Tibial nerve (tissue), 4 donors: Measurements from ENCODE around the gene RANBP9. TPM values are rescaled to one million over a fixed set of nuclear protein-coding genes. Genes with fewer than 3 reads are reported as not detected.

ENCODE experiments used
- DNase-seq, 2 donors: peaks; one replicate each; pipeline ENCODE4 v3.0.0-alpha.2; 2019; ENCODE audit warnings: low spot score in 2 of 2
- H3K27ac ChIP-seq, 4 donors: fragments of 200-600 bp; sonication (generic) in 3 of 4; one replicate each; pipeline ENCODE4 v1.5.1; 2017 to 2019; ENCODE audit warnings: mild to moderate bottlenecking in 1 of 4
- H3K27me3 ChIP-seq, 2 donors: fragments of 200-600 bp; sonication (generic) in 1 of 2; one replicate each; pipeline versions ENCODE4 v1.5.1 to v1.6.0; 2017 to 2019
- H3K36me3 ChIP-seq, 3 donors: fragments of 200-600 bp; sonication (generic); one replicate each; pipeline ENCODE4 v1.5.1; 2018 to 2019
- H3K4me1 ChIP-seq, 4 donors: fragments of 200-600 bp; sonication (generic) in 3 of 4; one replicate each; pipeline ENCODE4 v1.5.1; 2017 to 2019
- H3K4me3 ChIP-seq, 4 donors: fragments of 200-600 bp; sonication (generic) in 3 of 4; one replicate each; pipeline ENCODE4 v1.5.1; 2017 to 2019; ENCODE audit warnings: mild to moderate bottlenecking in 1 of 4, moderate library complexity in 1 of 4
- H3K9me3 ChIP-seq, 4 donors: fragments of 200-600 bp; sonication (generic) in 3 of 4; one replicate each; pipeline ENCODE4 v1.5.1; 2017 to 2019
- EP300 ChIP-seq, 2 donors: sonication (generic); formaldehyde crosslinking; IDR thresholded peaks; one replicate each; pipeline ENCODE4 v1.6.1; 2017; ENCODE audit warnings: antibody characterized with exemption in 2 of 2, mild to moderate bottlenecking in 1 of 2
- POLR2A ChIP-seq, 2 donors: fragments of 450-650 bp; IDR thresholded peaks; one replicate each; pipeline ENCODE4 v1.6.1; 2017; ENCODE audit warnings: antibody characterized with exemption in 2 of 2, mild to moderate bottlenecking in 2 of 2, moderate library complexity in 2 of 2
- WGBS, 2 donors: methylation state at CpG; one replicate each; pipeline ENCODE4 v1.1.5; 2018; 5-methylcytosine and 5-hydroxymethylcytosine counted together
- total RNA-seq, 4 donors: library from RNA; depleted of rRNA; stranded (reverse); fragments of >200 nt; gene quantifications; one replicate each; pipeline ENCODE4 v1.1.0, GENCODE V29; 2016
- TF ChIP-seq, protein P1 (sequence below), 5 experiments: fragments of 200-600 bp in 3 of 5; fragments of 450-650 bp in 2 of 5; sonication (generic) in 3 of 5; IDR thresholded peaks; one replicate each; pipeline ENCODE4 v1.5.1; 2016 to 2019; ENCODE audit warnings: antibody characterized with exemption in 5 of 5, mild to moderate bottlenecking in 3 of 5, moderate library complexity in 2 of 5

The RANBP9 gene
- total RNA-seq, 4 donors from 2014 or later, result 28.5 to 38.4 (median 37.7) TPM

DNA sequence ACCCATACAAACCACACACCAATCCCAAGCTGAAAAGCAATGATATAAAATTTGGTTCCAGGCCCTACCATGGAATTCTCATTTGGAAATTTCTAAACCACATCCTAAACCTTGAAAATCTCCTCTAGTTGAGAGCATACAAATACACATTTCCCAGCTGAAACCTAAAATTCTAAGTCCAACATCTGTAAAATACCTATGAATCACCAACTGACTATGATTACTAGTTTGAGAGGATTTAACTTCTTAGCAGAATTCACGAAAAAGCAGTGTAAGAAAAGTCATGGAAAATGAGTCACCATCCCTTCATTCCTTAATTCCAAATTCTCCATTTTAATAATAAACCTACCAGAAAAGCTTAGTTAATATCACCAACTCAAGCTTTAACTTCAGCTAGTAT is 15.4 kb downstream of the RANBP9 start:
- Histone ChIP-seq H3K4me1 (peaks cover 0 to 44% (median 0%) of the 10 kb centered on the region in 4 donors), H3K27ac (no peak overlapping the region)
- no peak for DNase-seq

DNA sequence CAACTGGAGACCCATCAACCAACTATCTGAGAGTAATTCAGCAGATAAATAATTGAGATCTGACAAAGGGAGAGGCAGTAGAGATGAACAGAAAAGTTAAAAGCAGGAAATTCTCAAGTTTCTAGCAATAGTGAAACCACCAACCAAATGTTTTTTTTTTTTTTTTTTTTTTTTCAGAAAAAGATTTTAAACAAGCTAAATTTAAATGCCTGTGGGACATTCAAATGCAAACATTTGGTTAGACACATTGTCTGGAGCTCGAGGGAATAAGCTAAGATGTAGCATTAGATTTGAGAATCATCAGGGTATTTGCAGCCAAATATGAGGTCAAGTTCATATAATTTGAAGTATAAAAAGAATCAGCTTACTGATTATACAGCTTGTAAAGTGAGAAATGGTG is 16.4 kb downstream of the RANBP9 start:
- Histone ChIP-seq H3K36me3 (peaks cover 0 to 5% (median 0%) of the 10 kb centered on the region in 3 donors), H3K4me1 (peaks cover 0 to 53% (median 0%) of the 10 kb centered on the region in 4 donors), H3K27ac (peak overlapping the region in 1 of 4 donors; percentile 6), H3K9me3 (no peaks in the 10 kb centered on the region), H3K4me3 (no peak overlapping the region), H3K27me3 (no peaks in the 10 kb centered on the region)
- DNase-seq, result no peak
- WGBS, 2 donors, result 32 to 42% methylated on average over 1 of the region's 1 CpG
- TF ChIP-seq EP300 (IDR thresholded peaks at IDR 0.05) (no peak), POLR2A (IDR thresholded peaks at IDR 0.05) (no peak)
- TF ChIP-seq, protein P1, sequence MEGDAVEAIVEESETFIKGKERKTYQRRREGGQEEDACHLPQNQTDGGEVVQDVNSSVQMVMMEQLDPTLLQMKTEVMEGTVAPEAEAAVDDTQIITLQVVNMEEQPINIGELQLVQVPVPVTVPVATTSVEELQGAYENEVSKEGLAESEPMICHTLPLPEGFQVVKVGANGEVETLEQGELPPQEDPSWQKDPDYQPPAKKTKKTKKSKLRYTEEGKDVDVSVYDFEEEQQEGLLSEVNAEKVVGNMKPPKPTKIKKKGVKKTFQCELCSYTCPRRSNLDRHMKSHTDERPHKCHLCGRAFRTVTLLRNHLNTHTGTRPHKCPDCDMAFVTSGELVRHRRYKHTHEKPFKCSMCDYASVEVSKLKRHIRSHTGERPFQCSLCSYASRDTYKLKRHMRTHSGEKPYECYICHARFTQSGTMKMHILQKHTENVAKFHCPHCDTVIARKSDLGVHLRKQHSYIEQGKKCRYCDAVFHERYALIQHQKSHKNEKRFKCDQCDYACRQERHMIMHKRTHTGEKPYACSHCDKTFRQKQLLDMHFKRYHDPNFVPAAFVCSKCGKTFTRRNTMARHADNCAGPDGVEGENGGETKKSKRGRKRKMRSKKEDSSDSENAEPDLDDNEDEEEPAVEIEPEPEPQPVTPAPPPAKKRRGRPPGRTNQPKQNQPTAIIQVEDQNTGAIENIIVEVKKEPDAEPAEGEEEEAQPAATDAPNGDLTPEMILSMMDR (IDR thresholded peaks at IDR 0.05), result no peak

More for the DNA sequence above, 15.4 kb downstream of the RANBP9 start:
- Histone ChIP-seq H3K4me3 (no peak overlapping the region), H3K9me3 (no peaks in the 10 kb centered on the region), H3K27me3 (no peaks in the 10 kb centered on the region), H3K36me3 (peaks cover 0 to 5% (median 0%) of the 10 kb centered on the region in 3 donors)
- whole genome bisulfite sequencing, 2 donors, result 75 to 79% methylated on average over 1 of the region's 1 CpG
- no peak for TF ChIP-seq EP300 (IDR thresholded peaks at IDR 0.05)
- TF ChIP-seq, protein P1 (IDR thresholded peaks at IDR 0.05), result no peak

- no peak for DNase-seq
- TF ChIP-seq EP300 (IDR thresholded peaks at IDR 0.05), result no peak
- TF ChIP-seq POLR2A (IDR thresholded peaks at IDR 0.05), result no peak
- TF ChIP-seq, protein P1 (IDR thresholded peaks at IDR 0.05), result no peak
- 81 to 82% methylated on average over 4 of the region's 4 CpGs for WGBS, 2 donors
- H3K27me3 ChIP-seq, result no peaks in the 10 kb centered on the region
- no peaks in the 10 kb centered on the region for H3K9me3 ChIP-seq
- peak overlapping the region in 1 of 4 donors; percentile 10 for H3K27ac ChIP-seq
- H3K4me1 ChIP-seq, result peaks cover 0 to 53% (median 0%) of the 10 kb centered on the region in 4 donors
- no peak overlapping the region for H3K4me3 ChIP-seq
- H3K36me3 ChIP-seq, result peaks cover 0 to 5% (median 0%) of the 10 kb centered on the region in 3 donors
These were observed 17.1 kb downstream of the RANBP9 start for GRCh38 chr6:13694562-13694961.

DNA sequence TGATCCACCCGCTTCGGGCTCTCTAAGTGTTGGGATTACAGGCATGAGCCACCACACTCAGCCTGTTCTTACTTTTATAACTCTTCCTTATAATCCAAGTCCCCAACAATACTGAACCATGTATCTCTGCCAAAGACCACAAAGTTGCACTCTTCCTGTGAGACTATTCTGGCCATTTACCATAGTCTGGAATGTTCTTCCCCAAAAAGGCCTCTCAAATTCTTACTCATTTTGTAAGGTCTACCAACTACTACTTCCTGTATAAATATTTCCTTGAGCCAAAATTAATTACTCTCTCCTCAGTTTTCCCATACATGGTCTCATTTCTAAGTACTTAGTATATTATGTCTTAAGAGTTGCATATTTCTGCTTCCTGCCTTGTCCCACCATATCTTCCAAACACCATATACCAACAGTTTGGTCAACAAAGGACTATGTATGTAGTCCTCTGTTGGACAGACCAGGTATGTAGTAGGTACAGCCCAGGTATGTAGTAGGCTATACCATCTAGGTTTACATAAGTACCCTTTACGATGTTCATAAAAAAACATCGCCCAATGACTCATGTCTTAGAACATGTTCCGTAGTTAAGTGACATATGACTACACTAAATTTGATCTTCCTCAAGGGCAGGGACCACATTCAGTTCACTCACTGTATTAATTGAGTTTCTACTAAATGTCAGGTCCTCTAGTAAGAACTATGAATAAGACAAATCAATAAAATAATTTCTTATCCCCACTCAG is 22.0 kb downstream of the RANBP9 start:
- WGBS, 2 donors, result 92 to 97% methylated on average over 5 of the region's 5 CpGs
- H3K4me3 ChIP-seq, result no peak overlapping the region
- H3K36me3 ChIP-seq, result peaks cover 0 to 5% (median 0%) of the 10 kb centered on the region in 3 donors
- TF ChIP-seq, protein P1 (IDR thresholded peaks at IDR 0.05), result no peak
- DNase-seq, result no peak
- no peaks in the 10 kb centered on the region for H3K9me3 ChIP-seq
- peaks cover 0 to 37% (median 0%) of the 10 kb centered on the region in 4 donors for H3K4me1 ChIP-seq
- no peak overlapping the region for H3K27ac ChIP-seq
- H3K27me3 ChIP-seq, result no peaks in the 10 kb centered on the region

- no peak for DNase-seq
- no peak overlapping the region for H3K27ac ChIP-seq
- H3K4me3 ChIP-seq, result no peak overlapping the region
- WGBS, 2 donors, result 94 to 99% methylated on average over 5 of the region's 5 CpGs
- H3K36me3 ChIP-seq, result peaks cover 0 to 5% (median 0%) of the 10 kb centered on the region in 3 donors
- TF ChIP-seq POLR2A (IDR thresholded peaks at IDR 0.05), result no peak
- TF ChIP-seq, protein P1 (IDR thresholded peaks at IDR 0.05), result no peak
- no peak for TF ChIP-seq EP300 (IDR thresholded peaks at IDR 0.05)
- no peaks in the 10 kb centered on the region for H3K9me3 ChIP-seq
- peaks cover 0 to 29% (median 0%) of the 10 kb centered on the region in 4 donors for H3K4me1 ChIP-seq
- H3K27me3 ChIP-seq, result no peaks in the 10 kb centered on the region
These were observed 22.9 kb downstream of the RANBP9 start for GRCh38 chr6:13688692-13689196.
